SK-N-SH treated with all-trans-retinoic acid at 6 μM for 48 hours (cell line): ENCODE results near the gene ANO3.
A peak's percentile ranks its signal among the peaks of the same experiment; 100 is the strongest.

Source experiments
- ATAC-seq: fragments of 200-7000 bp; cut with Tn5 transposase; 3 replicates; pipeline ENCODE4 v1.9.1; 2020; ENCODE audit warnings: mild to moderate bottlenecking, moderate library complexity
- ARNTL ChIP-seq: fragments of 450-650 bp; formaldehyde crosslinking; IDR thresholded peaks from 2 replicates; pipeline ENCODE4 v1.5.0; 2020; ENCODE audit warnings: low read depth, mild to moderate bottlenecking, moderate library complexity, borderline replicate concordance
- BACH2 ChIP-seq: fragments of 250-450 bp; sonication (Bioruptor Pico); IDR thresholded peaks from 2 replicates; pipeline ENCODE4 v1.9.0; 2021; ENCODE audit warnings: mild to moderate bottlenecking, borderline replicate concordance
- CREB5 ChIP-seq: fragments of 250-450 bp; sonication (Bioruptor Pico); IDR thresholded peaks from 2 replicates; pipeline ENCODE4 v1.5.1; 2020; ENCODE audit warnings: low read depth, mild to moderate bottlenecking, moderate library complexity
- CSDC2 ChIP-seq: fragments of 250-450 bp; sonication (Bioruptor Pico); IDR thresholded peaks from 2 replicates; pipeline ENCODE4 v1.5.0; 2020; ENCODE audit warnings: mild to moderate bottlenecking, moderate library complexity
- CSRNP3 ChIP-seq: fragments of 250-450 bp; sonication (Bioruptor Pico); IDR thresholded peaks from 2 replicates; pipeline ENCODE4 v1.5.1; 2021; ENCODE audit warnings: mild to moderate bottlenecking, moderate library complexity
- ESRRG ChIP-seq: fragments of 250-450 bp; sonication (Bioruptor Pico); IDR thresholded peaks from 2 replicates; pipeline ENCODE4 v1.6.1; 2021; ENCODE audit warnings: mild to moderate bottlenecking
- ISL1 ChIP-seq: fragments of 250-450 bp; sonication (Bioruptor Pico); IDR thresholded peaks from 2 replicates; pipeline ENCODE4 v2.1.2; 2022; ENCODE audit warnings: mild to moderate bottlenecking, moderate library complexity
- PATZ1 ChIP-seq: fragments of 250-450 bp; sonication (Bioruptor Pico); IDR thresholded peaks from 2 replicates; pipeline ENCODE4 v1.8.0; 2020; ENCODE audit warnings: mild to moderate bottlenecking, moderate library complexity, borderline replicate concordance
- RARB ChIP-seq: fragments of 250-450 bp; sonication (Bioruptor Pico); IDR thresholded peaks from 2 replicates; pipeline ENCODE4 v1.8.0; 2021; ENCODE audit warnings: mild to moderate bottlenecking, moderate library complexity
- SNAI2 ChIP-seq: fragments of 250-450 bp; sonication (Bioruptor Pico); IDR thresholded peaks from 2 replicates; pipeline ENCODE4 v1.5.0; 2020; ENCODE audit warnings: mild to moderate bottlenecking, moderate library complexity
- TCF4 ChIP-seq: fragments of 250-450 bp; sonication (Bioruptor Pico); IDR thresholded peaks from 2 replicates; pipeline ENCODE4 v1.8.0; 2021; ENCODE audit warnings: mild to moderate bottlenecking, moderate library complexity, borderline replicate concordance
- TOX ChIP-seq: fragments of 250-450 bp; sonication (Bioruptor Pico); IDR thresholded peaks from 2 replicates; pipeline ENCODE4 v1.8.0; 2021; ENCODE audit warnings: mild to moderate bottlenecking, moderate library complexity, borderline replicate concordance
- ZC3H10 ChIP-seq: fragments of 250-450 bp; sonication (Bioruptor Pico); IDR thresholded peaks from 2 replicates; pipeline ENCODE4 v1.5.1; 2021; ENCODE audit warnings: mild to moderate bottlenecking, moderate library complexity
- ZFP3 ChIP-seq: fragments of 250-450 bp; sonication (Bioruptor Pico); IDR thresholded peaks from 2 replicates; pipeline ENCODE4 v1.5.0; 2020; ENCODE audit warnings: mild to moderate bottlenecking, moderate library complexity
- ZFP30 ChIP-seq: fragments of 450-650 bp; formaldehyde crosslinking; IDR thresholded peaks from 2 replicates; pipeline ENCODE4 v1.5.0; 2022; ENCODE audit warnings: mild to moderate bottlenecking, moderate library complexity
- ZNF565 ChIP-seq: fragments of 450-650 bp; formaldehyde crosslinking; conservative IDR thresholded peaks from 2 replicates; pipeline ENCODE4 v1.5.0; 2020; ENCODE audit warnings: low read depth, mild to moderate bottlenecking, moderate library complexity
- ZNF70 ChIP-seq: fragments of 450-650 bp; formaldehyde crosslinking; IDR thresholded peaks from 2 replicates; pipeline ENCODE4 v1.5.0; 2020; ENCODE audit warnings: mild to moderate bottlenecking, moderate library complexity
- TF ChIP-seq, protein P1 (sequence below): fragments of 250-450 bp; sonication (Bioruptor Pico); IDR thresholded peaks from 2 replicates; pipeline ENCODE4 v1.5.0; 2020; ENCODE audit warnings: mild to moderate bottlenecking, moderate library complexity
- TF ChIP-seq, protein P2 (sequence below): fragments of 250-450 bp; sonication (Bioruptor Pico); IDR thresholded peaks from 2 replicates; pipeline ENCODE4 v1.8.0; 2021; ENCODE audit warnings: low read depth, mild to moderate bottlenecking, moderate library complexity, borderline replicate concordance

The ANO3 gene

DNA sequence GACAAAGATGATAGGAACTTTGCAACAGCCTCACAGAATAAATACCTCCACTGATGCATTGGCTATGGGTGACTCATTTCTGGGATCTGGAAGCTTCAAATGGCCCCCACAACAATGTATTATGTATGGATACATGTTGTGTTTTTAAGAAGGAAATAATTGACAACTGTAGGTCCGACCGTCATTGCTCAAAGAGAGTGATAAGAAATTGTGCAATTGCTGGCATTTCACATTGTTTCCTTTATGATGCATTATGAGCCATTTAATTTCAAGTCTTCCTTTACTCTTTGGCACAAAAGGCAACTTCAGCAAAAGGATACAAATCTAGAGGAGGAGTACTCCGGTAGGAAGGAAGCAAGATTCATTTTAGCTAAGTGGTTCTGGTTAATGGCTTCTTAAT is 2.0 kb downstream of the ANO3 start:
- ATAC-seq, result no peak
- TF ChIP-seq BACH2 (CRISPR knock-in tag) (no peak), TOX (CRISPR knock-in tag) (no peak), ZFP30 (CRISPR knock-in tag) (no peak), CREB5 (CRISPR knock-in tag) (no peak), ESRRG (CRISPR knock-in tag) (no peak)
- TF ChIP-seq, all 23 proteins: peak for 0

DNA sequence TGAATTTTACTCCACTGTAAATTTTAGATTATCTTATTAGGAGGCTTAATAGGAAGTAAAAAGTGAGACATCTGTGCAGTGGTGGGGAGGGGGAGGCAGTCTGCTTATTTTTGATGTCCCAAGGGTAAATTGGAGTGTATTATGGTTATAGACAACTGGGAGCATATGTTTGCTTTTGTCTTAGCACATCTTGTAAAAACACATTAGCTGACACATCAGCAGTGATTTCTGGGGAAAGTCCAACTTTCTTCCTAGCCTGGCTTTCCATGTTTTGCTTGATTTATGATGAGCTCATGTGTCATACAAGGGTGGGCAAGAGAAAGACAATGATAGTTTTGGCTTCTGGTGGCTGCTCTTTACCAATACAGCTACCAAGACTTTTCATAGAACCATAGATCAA is 4.0 kb downstream of the ANO3 start:
- no peak for TF ChIP-seq SNAI2
- TF ChIP-seq, protein P1, sequence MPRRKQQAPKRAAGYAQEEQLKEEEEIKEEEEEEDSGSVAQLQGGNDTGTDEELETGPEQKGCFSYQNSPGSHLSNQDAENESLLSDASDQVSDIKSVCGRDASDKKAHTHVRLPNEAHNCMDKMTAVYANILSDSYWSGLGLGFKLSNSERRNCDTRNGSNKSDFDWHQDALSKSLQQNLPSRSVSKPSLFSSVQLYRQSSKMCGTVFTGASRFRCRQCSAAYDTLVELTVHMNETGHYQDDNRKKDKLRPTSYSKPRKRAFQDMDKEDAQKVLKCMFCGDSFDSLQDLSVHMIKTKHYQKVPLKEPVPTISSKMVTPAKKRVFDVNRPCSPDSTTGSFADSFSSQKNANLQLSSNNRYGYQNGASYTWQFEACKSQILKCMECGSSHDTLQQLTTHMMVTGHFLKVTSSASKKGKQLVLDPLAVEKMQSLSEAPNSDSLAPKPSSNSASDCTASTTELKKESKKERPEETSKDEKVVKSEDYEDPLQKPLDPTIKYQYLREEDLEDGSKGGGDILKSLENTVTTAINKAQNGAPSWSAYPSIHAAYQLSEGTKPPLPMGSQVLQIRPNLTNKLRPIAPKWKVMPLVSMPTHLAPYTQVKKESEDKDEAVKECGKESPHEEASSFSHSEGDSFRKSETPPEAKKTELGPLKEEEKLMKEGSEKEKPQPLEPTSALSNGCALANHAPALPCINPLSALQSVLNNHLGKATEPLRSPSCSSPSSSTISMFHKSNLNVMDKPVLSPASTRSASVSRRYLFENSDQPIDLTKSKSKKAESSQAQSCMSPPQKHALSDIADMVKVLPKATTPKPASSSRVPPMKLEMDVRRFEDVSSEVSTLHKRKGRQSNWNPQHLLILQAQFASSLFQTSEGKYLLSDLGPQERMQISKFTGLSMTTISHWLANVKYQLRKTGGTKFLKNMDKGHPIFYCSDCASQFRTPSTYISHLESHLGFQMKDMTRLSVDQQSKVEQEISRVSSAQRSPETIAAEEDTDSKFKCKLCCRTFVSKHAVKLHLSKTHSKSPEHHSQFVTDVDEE (CRISPR knock-in tag), result peak; percentile 55; the same call in 1 of the 2 replicates
- peak; percentile 27; the same call in 1 of the 2 replicates for TF ChIP-seq TCF4 (CRISPR knock-in tag)
- ATAC-seq, result no peak

DNA sequence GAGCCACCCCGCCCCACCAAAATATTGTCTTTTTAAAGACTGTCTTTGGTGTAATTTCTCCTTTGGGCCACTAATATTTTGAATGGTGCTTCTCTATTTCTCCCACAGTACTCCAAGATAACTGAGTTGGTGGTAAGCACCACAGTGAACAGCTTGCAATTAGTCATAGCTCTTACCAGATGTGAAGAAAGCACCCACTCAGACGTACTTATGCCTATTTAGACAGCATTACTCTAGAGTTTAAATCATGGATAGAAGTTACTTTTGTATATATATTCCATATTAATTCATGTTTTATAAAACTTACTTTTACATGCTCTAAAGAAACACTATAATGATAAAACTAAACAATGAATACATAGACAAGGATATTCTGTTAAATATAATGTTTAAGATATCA is 12.7 kb downstream of the ANO3 start:
- no peak for ATAC-seq
- TF ChIP-seq TOX (CRISPR knock-in tag), result no peak
- no peak for TF ChIP-seq ARNTL (CRISPR knock-in tag)
- TF ChIP-seq, protein P1 (CRISPR knock-in tag), result no peak
- TF ChIP-seq ZFP3 (CRISPR knock-in tag), result no peak
- no peak for TF ChIP-seq SNAI2
- TF ChIP-seq ESRRG (CRISPR knock-in tag), result no peak
- no peak for TF ChIP-seq CREB5 (CRISPR knock-in tag)

GRCh38 chr11:26348776-26349175 is 16.8 kb downstream of the ANO3 start:
- no peak for TF ChIP-seq ZNF70 (CRISPR knock-in tag)
- TF ChIP-seq RARB (CRISPR knock-in tag), result no peak
- no peak for TF ChIP-seq CSRNP3
- no peak for TF ChIP-seq CSDC2 (CRISPR knock-in tag)
- no peak for TF ChIP-seq SNAI2
- TF ChIP-seq ZC3H10 (CRISPR knock-in tag), result no peak
- no peak for TF ChIP-seq ZNF565 (CRISPR knock-in tag)
- no peak for TF ChIP-seq PATZ1 (CRISPR knock-in tag)
- TF ChIP-seq, protein P2, sequence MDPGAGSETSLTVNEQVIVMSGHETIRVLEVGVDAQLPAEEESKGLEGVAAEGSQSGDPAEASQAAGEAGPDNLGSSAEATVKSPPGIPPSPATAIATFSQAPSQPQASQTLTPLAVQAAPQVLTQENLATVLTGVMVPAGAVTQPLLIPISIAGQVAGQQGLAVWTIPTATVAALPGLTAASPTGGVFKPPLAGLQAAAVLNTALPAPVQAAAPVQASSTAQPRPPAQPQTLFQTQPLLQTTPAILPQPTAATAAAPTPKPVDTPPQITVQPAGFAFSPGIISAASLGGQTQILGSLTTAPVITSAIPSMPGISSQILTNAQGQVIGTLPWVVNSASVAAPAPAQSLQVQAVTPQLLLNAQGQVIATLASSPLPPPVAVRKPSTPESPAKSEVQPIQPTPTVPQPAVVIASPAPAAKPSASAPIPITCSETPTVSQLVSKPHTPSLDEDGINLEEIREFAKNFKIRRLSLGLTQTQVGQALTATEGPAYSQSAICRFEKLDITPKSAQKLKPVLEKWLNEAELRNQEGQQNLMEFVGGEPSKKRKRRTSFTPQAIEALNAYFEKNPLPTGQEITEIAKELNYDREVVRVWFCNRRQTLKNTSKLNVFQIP (CRISPR knock-in tag), result no peak
- TF ChIP-seq CREB5 (CRISPR knock-in tag), result no peak
- no peak for TF ChIP-seq ISL1 (CRISPR knock-in tag)
- no peak for TF ChIP-seq ESRRG (CRISPR knock-in tag)
- no peak for ATAC-seq
